ENCODE data around the gene MBP.

DNA sequence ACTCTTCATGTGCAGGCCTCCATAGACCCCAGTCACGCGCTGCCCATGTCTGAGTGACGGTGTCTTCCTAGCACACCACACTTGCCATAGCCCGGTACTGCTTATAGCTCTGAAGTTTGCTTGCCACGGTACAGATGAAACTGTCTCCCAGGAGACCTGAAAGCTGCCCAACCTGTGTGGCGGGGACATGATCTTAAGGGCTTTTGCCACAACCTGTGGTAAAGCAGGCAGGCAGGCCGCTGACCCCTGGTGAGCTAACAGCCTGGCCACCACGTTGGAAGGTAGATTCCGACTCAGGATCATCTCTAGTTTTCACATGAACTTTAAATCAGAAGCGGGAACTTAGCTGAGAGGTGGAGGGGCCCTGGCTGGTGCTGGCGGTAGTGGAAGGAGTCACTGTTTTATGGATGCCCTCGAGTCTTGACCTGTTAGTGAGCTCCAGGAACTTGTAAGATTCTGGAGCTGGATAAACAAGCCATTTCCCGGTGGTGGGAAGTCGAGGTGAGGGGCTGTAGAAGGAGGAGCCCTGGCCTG lies 156.9 kb downstream of the MBP start:
- TF ChIP-seq EZH2 (IDR thresholded peaks at IDR 0.05; ENCODE audit: low read length, missing control alignments), result no peak
- TF ChIP-seq CTCF (conservative IDR thresholded peaks at IDR 0.05 in 1 of 2, IDR thresholded peaks at IDR 0.05 in 1 of 2; ENCODE audit: low read depth in 1 of 2, low read length in 2 of 2), result no peak
